Sigmoid colon (tissue), 4 donors: Measurements from ENCODE around the gene CERS6.

ENCODE experiments used
- EP300 ChIP-seq, 4 donors: sonication (generic); formaldehyde crosslinking; IDR thresholded peaks; one replicate each; pipeline ENCODE4 v1.6.1; 2017; ENCODE audit warnings: antibody characterized with exemption in 4 of 4
- TF ChIP-seq, protein P1 (sequence below), 4 experiments: fragments of 450-650 bp in 3 of 4; fragments of 200-600 bp in 1 of 4; IDR thresholded peaks; one replicate each; pipeline ENCODE4 v1.5.1; 2016 to 2019; ENCODE audit warnings: antibody characterized with exemption in 4 of 4, mild to moderate bottlenecking in 3 of 4, moderate library complexity in 2 of 4

DNA sequence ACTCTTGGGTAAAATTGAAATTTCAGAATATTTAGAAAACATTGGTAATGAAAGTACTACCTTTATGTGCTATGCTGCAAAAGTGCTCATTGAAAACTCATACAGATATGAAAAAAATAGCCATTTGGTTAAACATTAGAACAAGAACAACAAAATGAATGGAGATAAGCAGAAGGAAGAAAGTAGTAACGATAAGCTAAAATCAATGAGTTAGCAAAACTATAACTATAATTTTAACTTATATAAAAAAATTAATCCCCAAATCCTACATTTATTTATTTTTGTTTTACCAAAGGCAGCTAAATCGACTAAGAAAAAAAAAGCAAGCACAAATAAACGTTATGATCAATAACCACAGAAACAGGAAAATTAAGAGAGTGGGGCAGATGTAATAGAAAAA lies 99.2 kb downstream of the CERS6 start:
- TF ChIP-seq, protein P1, sequence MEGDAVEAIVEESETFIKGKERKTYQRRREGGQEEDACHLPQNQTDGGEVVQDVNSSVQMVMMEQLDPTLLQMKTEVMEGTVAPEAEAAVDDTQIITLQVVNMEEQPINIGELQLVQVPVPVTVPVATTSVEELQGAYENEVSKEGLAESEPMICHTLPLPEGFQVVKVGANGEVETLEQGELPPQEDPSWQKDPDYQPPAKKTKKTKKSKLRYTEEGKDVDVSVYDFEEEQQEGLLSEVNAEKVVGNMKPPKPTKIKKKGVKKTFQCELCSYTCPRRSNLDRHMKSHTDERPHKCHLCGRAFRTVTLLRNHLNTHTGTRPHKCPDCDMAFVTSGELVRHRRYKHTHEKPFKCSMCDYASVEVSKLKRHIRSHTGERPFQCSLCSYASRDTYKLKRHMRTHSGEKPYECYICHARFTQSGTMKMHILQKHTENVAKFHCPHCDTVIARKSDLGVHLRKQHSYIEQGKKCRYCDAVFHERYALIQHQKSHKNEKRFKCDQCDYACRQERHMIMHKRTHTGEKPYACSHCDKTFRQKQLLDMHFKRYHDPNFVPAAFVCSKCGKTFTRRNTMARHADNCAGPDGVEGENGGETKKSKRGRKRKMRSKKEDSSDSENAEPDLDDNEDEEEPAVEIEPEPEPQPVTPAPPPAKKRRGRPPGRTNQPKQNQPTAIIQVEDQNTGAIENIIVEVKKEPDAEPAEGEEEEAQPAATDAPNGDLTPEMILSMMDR (IDR thresholded peaks at IDR 0.05) = no peak
- no peak for TF ChIP-seq EP300 (IDR thresholded peaks at IDR 0.05)
